Embryonic facial prominence (tissue), 1 donor: ENCODE results near the gene SEMA4D.

Experiments used
- DNase-seq: peaks from one replicate; pipeline ENCODE4 v3.0.0-alpha.2; 2016; ENCODE audit errors: extremely low spot score

SEMA4D gene

GRCh38 chr9:89501311-89501898 is 3.5 kb upstream of the SEMA4D start:
- no peak for DNase-seq

GRCh38 chr9:89500008-89500407 is 2.1 kb upstream of the SEMA4D start:
- no peak for DNase-seq

GRCh38 chr9:89498852-89499480 is 1.1 kb upstream of the SEMA4D start:
- no peak for DNase-seq

- DNase-seq: no peak
Measured at GRCh38 chr9:89497257-89497963, 503 bp downstream of the SEMA4D start.

- no peak for DNase-seq
Measured at GRCh38 chr9:89496645-89497256, 1.2 kb downstream of the SEMA4D start.

- no peak for DNase-seq
Measured at GRCh38 chr9:89495824-89496560, 1.9 kb downstream of the SEMA4D start.

- no peak for DNase-seq
Measured at GRCh38 chr9:89494199-89494598, 3.7 kb downstream of the SEMA4D start.

- no peak for DNase-seq
Measured at GRCh38 chr9:89493671-89494070, 4.2 kb downstream of the SEMA4D start.

- DNase-seq: no peak
Measured at GRCh38 chr9:89493181-89493580, 4.7 kb downstream of the SEMA4D start.

GRCh38 chr9:89492586-89492985 is 5.3 kb downstream of the SEMA4D start:
- no peak for DNase-seq

GRCh38 chr9:89491694-89492093 is 6.2 kb downstream of the SEMA4D start:
- DNase-seq: no peak

GRCh38 chr9:89489548-89490530 is 8.1 kb downstream of the SEMA4D start:
- DNase-seq: no peak

GRCh38 chr9:89488936-89489335 is 9.0 kb downstream of the SEMA4D start:
- DNase-seq: no peak

GRCh38 chr9:89488131-89488530 is 9.8 kb downstream of the SEMA4D start:
- DNase-seq: no peak

- no peak for DNase-seq
Measured at GRCh38 chr9:89486681-89487080, 11.2 kb downstream of the SEMA4D start.

- DNase-seq: no peak
Measured at GRCh38 chr9:89484475-89485404, 13.2 kb downstream of the SEMA4D start.

GRCh38 chr9:89483592-89484474 is 14.1 kb downstream of the SEMA4D start:
- DNase-seq: no peak

- DNase-seq: no peak
Measured at GRCh38 chr9:89482901-89483361, 15.0 kb downstream of the SEMA4D start.
